ENCODE results near the gene CDYL2. TPM values are rescaled to one million over a fixed set of nuclear protein-coding genes. Genes with fewer than 3 reads are reported as not detected.

The CDYL2 gene
- total RNA-seq, 2 donors from 2014 or later = 9.9 to 12.8 TPM

- Histone ChIP-seq H3K9ac (ENCODE audit: extremely low read depth, low read length, poor library complexity, severe bottlenecking) (no peak overlapping the region), H3K36me3 (ENCODE audit: control insufficient read depth, insufficient read depth, low read length) (no peaks in the 10 kb centered on the region), H3K4me3 (ENCODE audit: low read length) (no peak overlapping the region), H3K9me3 (ENCODE audit: control insufficient read depth, low read length) (no peaks in the 10 kb centered on the region), H3K4me1 (ENCODE audit: control insufficient read depth, insufficient read depth, low read length) (no peaks in the 10 kb centered on the region), H3K27ac (ENCODE audit: low read depth, low read length) (no peak overlapping the region), H3K27me3 (ENCODE audit: control insufficient read depth, insufficient read depth, low read length, poor library complexity, severe bottlenecking) (peaks cover 25% of the 10 kb centered on the region)
- no peak overlapping the region for H3K4me3 Mint-ChIP-seq
- WGBS, 2 experiments (ENCODE audit: insufficient coverage in 1 of 2, insufficient read length in 1 of 2) = 85 to 100% methylated on average over 1 of the region's 1 CpG
- DNase-seq = no peak
- H3K27me3 Mint-ChIP-seq (ENCODE audit: insufficient read depth) = peaks cover 10% of the 10 kb centered on the region
- no peak for TF ChIP-seq CTCF (conservative IDR thresholded peaks at IDR 0.05)
- no peaks in the 10 kb centered on the region for H3K4me1 Mint-ChIP-seq
- no peak overlapping the region for H3K27ac Mint-ChIP-seq
- H3K9me3 Mint-ChIP-seq = no peaks in the 10 kb centered on the region
- no peaks in the 10 kb centered on the region for H3K36me3 Mint-ChIP-seq (ENCODE audit: low read depth)
Measured at GRCh38 chr16:80831039-80831438, 26.6 kb upstream of the CDYL2 start.

GRCh38 chr16:80828495-80828894 lies 24.1 kb upstream of the CDYL2 start:
- Histone ChIP-seq H3K9ac (ENCODE audit: extremely low read depth, low read length, poor library complexity, severe bottlenecking) (no peak overlapping the region), H3K9me3 (ENCODE audit: control insufficient read depth, low read length) (no peaks in the 10 kb centered on the region), H3K4me1 (ENCODE audit: control insufficient read depth, insufficient read depth, low read length) (no peaks in the 10 kb centered on the region), H3K27me3 (ENCODE audit: control insufficient read depth, insufficient read depth, low read length, poor library complexity, severe bottlenecking) (peaks cover 25% of the 10 kb centered on the region), H3K27ac (ENCODE audit: low read depth, low read length) (no peak overlapping the region), H3K36me3 (ENCODE audit: control insufficient read depth, insufficient read depth, low read length) (no peaks in the 10 kb centered on the region), H3K4me3 (ENCODE audit: low read length) (no peak overlapping the region)
- WGBS, 2 experiments (ENCODE audit: insufficient coverage in 1 of 2, insufficient read length in 1 of 2) = 75 to 86% methylated on average over 3 to 4 of the region's 4 CpGs
- no peak for DNase-seq
- no peak for TF ChIP-seq CTCF (conservative IDR thresholded peaks at IDR 0.05)
- no peak overlapping the region for H3K27ac Mint-ChIP-seq
- no peak overlapping the region for H3K4me3 Mint-ChIP-seq
- H3K36me3 Mint-ChIP-seq (ENCODE audit: low read depth) = no peaks in the 10 kb centered on the region
- peaks cover 10% of the 10 kb centered on the region for H3K27me3 Mint-ChIP-seq (ENCODE audit: insufficient read depth)
- H3K4me1 Mint-ChIP-seq = no peaks in the 10 kb centered on the region
- no peaks in the 10 kb centered on the region for H3K9me3 Mint-ChIP-seq

- no CpG with 5 or more reads among the region's 1 CpG for WGBS, 2 experiments (ENCODE audit: insufficient coverage in 1 of 2, insufficient read length in 1 of 2)
- Mint-ChIP-seq H3K4me1 (no peaks in the 10 kb centered on the region), H3K4me3 (no peak overlapping the region), H3K9me3 (peaks cover under 1% of the 10 kb centered on the region), H3K27me3 (ENCODE audit: insufficient read depth) (peaks cover 8% of the 10 kb centered on the region), H3K36me3 (ENCODE audit: low read depth) (no peaks in the 10 kb centered on the region), H3K27ac (no peak overlapping the region)
- Histone ChIP-seq H3K27me3 (ENCODE audit: control insufficient read depth, insufficient read depth, low read length, poor library complexity, severe bottlenecking) (peaks cover 25% of the 10 kb centered on the region), H3K9ac (ENCODE audit: extremely low read depth, low read length, poor library complexity, severe bottlenecking) (no peak overlapping the region), H3K4me1 (ENCODE audit: control insufficient read depth, insufficient read depth, low read length) (no peaks in the 10 kb centered on the region), H3K27ac (ENCODE audit: low read depth, low read length) (no peak overlapping the region), H3K9me3 (ENCODE audit: control insufficient read depth, low read length) (no peaks in the 10 kb centered on the region), H3K4me3 (ENCODE audit: low read length) (no peak overlapping the region), H3K36me3 (ENCODE audit: control insufficient read depth, insufficient read depth, low read length) (no peaks in the 10 kb centered on the region)
- DNase-seq = no peak
- no peak for TF ChIP-seq CTCF (conservative IDR thresholded peaks at IDR 0.05)
Measured at GRCh38 chr16:80827007-80827406, 22.6 kb upstream of the CDYL2 start.

Measured in endodermal cell (in vitro differentiated cells).